Measurements from ENCODE around the gene SUPT7L.

- TF ChIP-seq SIN3A (IDR thresholded peaks at IDR 0.05; ENCODE audit: borderline replicate concordance, insufficient read depth, low read depth, low read length) (no peak), POLR2AphosphoS5 (IDR thresholded peaks at IDR 0.05; ENCODE audit: low read depth, low read length) (no peak)
Observed at GRCh38 chr2:27634291-27634690, 29.1 kb downstream of the SUPT7L start.

All from Panc1 (cell line).